Fibroblast of lung (primary cell): ENCODE results near the gene UQCRFS1. TPM values are rescaled to one million over a fixed set of nuclear protein-coding genes. Genes with fewer than 3 reads are reported as not detected.

ENCODE experiments used
- DNase-seq, 2 donors: peaks; one replicate each; pipeline versions ENCODE4 v3.0.0 to v3.0.0-alpha.2; 2010; ENCODE audit warnings: low read depth in 2 of 2
- H2AFZ ChIP-seq: 2 replicates; pipeline ENCODE4 v1.5.1; 2012; ENCODE audit warnings: low read length, control low read depth, inconsistent platforms
- H3K27ac ChIP-seq: 2 replicates; pipeline ENCODE4 v1.5.1; 2011; ENCODE audit warnings: low read length, control low read depth; ENCODE audit not compliant: insufficient read depth
- H3K27me3 ChIP-seq: 2 replicates; pipeline ENCODE4 v1.5.1; 2011; ENCODE audit warnings: mild to moderate bottlenecking, low read length; ENCODE audit not compliant: control insufficient read depth, insufficient read depth
- H3K36me3 ChIP-seq: 2 replicates; pipeline ENCODE4 v1.5.1; 2011; ENCODE audit warnings: low read length; ENCODE audit not compliant: control insufficient read depth, insufficient read depth
- H3K4me1 ChIP-seq: 2 replicates; pipeline ENCODE4 v1.5.1; 2011; ENCODE audit warnings: low read length; ENCODE audit not compliant: control insufficient read depth, insufficient read depth; ENCODE audit errors: extremely low read depth
- H3K4me2 ChIP-seq: 2 replicates; pipeline ENCODE4 v1.5.1; 2011; ENCODE audit warnings: low read length, control low read depth; ENCODE audit not compliant: insufficient read depth; ENCODE audit errors: extremely low read depth
- H3K4me3 ChIP-seq, 4 experiments: fragments of 200-600 bp in 1 of 4; sonication (generic) in 1 of 4; replicated peaks in 1 of 4; 2 replicates each; pipeline ENCODE4 v1.5.1; 2011 to 2016; ENCODE audit warnings: low read length in 4 of 4, low read depth in 3 of 4, mild to moderate bottlenecking in 3 of 4, control low read depth in 2 of 4, inconsistent platforms in 1 of 4, mixed read lengths in 1 of 4; ENCODE audit not compliant: insufficient read depth in 1 of 4; ENCODE audit errors: control extremely low read depth in 1 of 4
- H3K79me2 ChIP-seq: 2 replicates; pipeline ENCODE4 v1.5.1; 2012; ENCODE audit warnings: mild to moderate bottlenecking, low read length, inconsistent platforms; ENCODE audit not compliant: control insufficient read depth, insufficient read depth
- H3K9ac ChIP-seq: 2 replicates; pipeline ENCODE4 v1.5.1; 2011; ENCODE audit warnings: mild to moderate bottlenecking, low read length, control low read depth; ENCODE audit not compliant: insufficient read depth
- H3K9me3 ChIP-seq: 2 replicates; pipeline ENCODE4 v1.5.1; 2012; ENCODE audit warnings: low read depth, low read length; ENCODE audit not compliant: control insufficient read depth, insufficient read depth
- H4K20me1 ChIP-seq: 2 replicates; pipeline ENCODE4 v1.5.1; 2011; ENCODE audit warnings: low read length; ENCODE audit not compliant: control insufficient read depth, insufficient read depth; ENCODE audit errors: extremely low read depth
- CTCF ChIP-seq, 2 donors: IDR thresholded peaks in 1 of 2; conservative IDR thresholded peaks in 1 of 2; 1 replicate in 1 of 2; 2 replicates in 1 of 2; pipeline ENCODE4 v1.5.1; 2011 to 2012; ENCODE audit warnings: low read length in 2 of 2, control low read depth in 1 of 2, inconsistent platforms in 1 of 2, low read depth in 1 of 2, mild to moderate bottlenecking in 1 of 2
- EZH2 ChIP-seq: IDR thresholded peaks from 2 replicates; pipeline ENCODE4 v1.5.1; 2012; ENCODE audit warnings: low read length, control low read depth, mild to moderate bottlenecking; ENCODE audit errors: missing control alignments
- polyA plus RNA-seq, 2 donors: library from polyadenylated mRNA; depleted of rRNA in 1 of 2; stranded (reverse) in 1 of 2; unstranded in 1 of 2; fragments of >200 nt; gene quantifications; 2 replicates each; pipeline ENCODE4 v1.2.1, GENCODE V29; 2011 to 2012; ENCODE audit warnings: missing spikeins in 1 of 2
- total RNA-seq: library from RNA; depleted of rRNA; stranded (reverse); fragments of >200 nt; gene quantifications from 2 replicates; pipeline ENCODE4 v1.2.1, GENCODE V29; 2014

UQCRFS1 gene
- total and polyA plus RNA-seq, 2 donors (not counting 1 experiment from before 2014, with no cell fraction given): 34.0 to 42.7 TPM

GRCh38 chr19:29259867-29260281, 46.9 kb upstream of the UQCRFS1 start:
- Histone ChIP-seq H3K4me1 (no peaks in the 10 kb centered on the region), H3K4me3 (no peak overlapping the region), H3K27me3 (no peaks in the 10 kb centered on the region), H3K27ac (no peak overlapping the region), H4K20me1 (no peaks in the 10 kb centered on the region), H3K9me3 (no peaks in the 10 kb centered on the region), H3K4me2 (no peak overlapping the region), H3K79me2 (no peaks in the 10 kb centered on the region), H2AFZ (no peak overlapping the region), H3K9ac (no peak overlapping the region), H3K36me3 (no peaks in the 10 kb centered on the region)
- TF ChIP-seq EZH2 (no peak), CTCF (conservative IDR thresholded peaks at IDR 0.05 in 1 of 2, IDR thresholded peaks at IDR 0.05 in 1 of 2; ENCODE audit: low read depth in 1 of 2, low read length in 2 of 2) (no peak)
- DNase-seq: no peak

- H4K20me1 ChIP-seq: no peaks in the 10 kb centered on the region
- H3K4me3 ChIP-seq: no peak overlapping the region
- TF ChIP-seq EZH2 (no peak), CTCF (conservative IDR thresholded peaks at IDR 0.05 in 1 of 2, IDR thresholded peaks at IDR 0.05 in 1 of 2; ENCODE audit: low read depth in 1 of 2, low read length in 2 of 2) (peak in 1 of 2 donors; percentile 30)
- H3K27me3 ChIP-seq: no peaks in the 10 kb centered on the region
- H3K9ac ChIP-seq: no peak overlapping the region
- H2AFZ ChIP-seq: no peak overlapping the region
- H3K9me3 ChIP-seq: no peaks in the 10 kb centered on the region
- no peak overlapping the region for H3K27ac ChIP-seq
- H3K79me2 ChIP-seq: no peaks in the 10 kb centered on the region
- H3K4me2 ChIP-seq: no peak overlapping the region
- no peak for DNase-seq
- no peaks in the 10 kb centered on the region for H3K4me1 ChIP-seq
- H3K36me3 ChIP-seq: no peaks in the 10 kb centered on the region
Measured at GRCh38 chr19:29259153-29259552, 46.2 kb upstream of the UQCRFS1 start.

GRCh38 chr19:29256516-29256915, 43.6 kb upstream of the UQCRFS1 start:
- Histone ChIP-seq H3K9me3 (no peaks in the 10 kb centered on the region), H3K27ac (no peak overlapping the region), H3K4me2 (no peak overlapping the region), H3K36me3 (no peaks in the 10 kb centered on the region), H4K20me1 (no peaks in the 10 kb centered on the region), H2AFZ (no peak overlapping the region), H3K27me3 (no peaks in the 10 kb centered on the region), H3K4me3 (no peak overlapping the region), H3K4me1 (no peaks in the 10 kb centered on the region), H3K9ac (no peak overlapping the region), H3K79me2 (no peaks in the 10 kb centered on the region)
- TF ChIP-seq EZH2 (no peak), CTCF (conservative IDR thresholded peaks at IDR 0.05 in 1 of 2, IDR thresholded peaks at IDR 0.05 in 1 of 2; ENCODE audit: low read depth in 1 of 2, low read length in 2 of 2) (no peak)
- DNase-seq: no peak
